Measurements from ENCODE around the gene FAM229A.

DNA sequence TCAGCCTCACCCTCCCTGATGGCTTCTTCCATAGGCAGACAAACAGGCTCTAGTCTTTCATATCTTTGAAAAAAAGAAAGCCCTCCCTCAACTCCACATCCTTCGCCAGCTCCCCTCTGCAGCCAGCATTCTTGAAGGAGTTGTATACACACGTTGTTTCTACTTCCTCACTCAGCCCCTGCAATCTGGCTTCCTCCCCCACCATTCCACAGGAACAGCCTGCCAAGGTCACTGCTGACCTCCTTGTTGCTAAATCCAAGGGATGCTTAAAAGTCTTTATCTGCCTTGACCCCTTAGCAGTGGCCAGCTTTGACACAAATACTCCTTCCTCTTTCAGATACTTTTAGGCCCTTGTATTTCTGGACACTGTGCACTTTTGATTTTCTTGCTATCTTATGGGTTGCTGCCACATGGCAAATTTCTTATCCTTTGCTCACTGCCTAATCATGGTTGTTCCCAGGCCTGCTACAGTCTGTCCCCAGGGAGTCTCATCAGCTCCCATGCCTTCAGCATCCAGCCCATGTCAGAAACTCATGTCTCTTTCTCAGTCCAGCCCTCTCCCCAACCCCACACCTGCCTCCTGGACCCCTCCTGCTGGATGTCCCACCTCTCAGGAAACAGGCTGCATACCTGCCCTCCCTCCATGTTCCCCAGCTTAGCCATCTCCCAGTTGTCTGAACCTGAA is 8.3 kb downstream of the FAM229A start:
- TF ChIP-seq, protein P1, sequence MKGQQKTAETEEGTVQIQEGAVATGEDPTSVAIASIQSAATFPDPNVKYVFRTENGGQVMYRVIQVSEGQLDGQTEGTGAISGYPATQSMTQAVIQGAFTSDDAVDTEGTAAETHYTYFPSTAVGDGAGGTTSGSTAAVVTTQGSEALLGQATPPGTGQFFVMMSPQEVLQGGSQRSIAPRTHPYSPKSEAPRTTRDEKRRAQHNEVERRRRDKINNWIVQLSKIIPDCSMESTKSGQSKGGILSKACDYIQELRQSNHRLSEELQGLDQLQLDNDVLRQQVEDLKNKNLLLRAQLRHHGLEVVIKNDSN (CRISPR knock-in tag; IDR thresholded peaks at IDR 0.05), result no peak
- TF ChIP-seq FOXK1 (CRISPR knock-in tag; IDR thresholded peaks at IDR 0.05) (no peak), CBFB (CRISPR knock-in tag; IDR thresholded peaks at IDR 0.05; ENCODE audit: low read depth) (no peak), NFATC4 (CRISPR knock-in tag; IDR thresholded peaks at IDR 0.05) (no peak)
- TF ChIP-seq, protein P2, sequence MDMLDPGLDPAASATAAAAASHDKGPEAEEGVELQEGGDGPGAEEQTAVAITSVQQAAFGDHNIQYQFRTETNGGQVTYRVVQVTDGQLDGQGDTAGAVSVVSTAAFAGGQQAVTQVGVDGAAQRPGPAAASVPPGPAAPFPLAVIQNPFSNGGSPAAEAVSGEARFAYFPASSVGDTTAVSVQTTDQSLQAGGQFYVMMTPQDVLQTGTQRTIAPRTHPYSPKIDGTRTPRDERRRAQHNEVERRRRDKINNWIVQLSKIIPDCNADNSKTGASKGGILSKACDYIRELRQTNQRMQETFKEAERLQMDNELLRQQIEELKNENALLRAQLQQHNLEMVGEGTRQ (CRISPR knock-in tag; IDR thresholded peaks at IDR 0.05), result no peak
- TF ChIP-seq, protein P3, sequence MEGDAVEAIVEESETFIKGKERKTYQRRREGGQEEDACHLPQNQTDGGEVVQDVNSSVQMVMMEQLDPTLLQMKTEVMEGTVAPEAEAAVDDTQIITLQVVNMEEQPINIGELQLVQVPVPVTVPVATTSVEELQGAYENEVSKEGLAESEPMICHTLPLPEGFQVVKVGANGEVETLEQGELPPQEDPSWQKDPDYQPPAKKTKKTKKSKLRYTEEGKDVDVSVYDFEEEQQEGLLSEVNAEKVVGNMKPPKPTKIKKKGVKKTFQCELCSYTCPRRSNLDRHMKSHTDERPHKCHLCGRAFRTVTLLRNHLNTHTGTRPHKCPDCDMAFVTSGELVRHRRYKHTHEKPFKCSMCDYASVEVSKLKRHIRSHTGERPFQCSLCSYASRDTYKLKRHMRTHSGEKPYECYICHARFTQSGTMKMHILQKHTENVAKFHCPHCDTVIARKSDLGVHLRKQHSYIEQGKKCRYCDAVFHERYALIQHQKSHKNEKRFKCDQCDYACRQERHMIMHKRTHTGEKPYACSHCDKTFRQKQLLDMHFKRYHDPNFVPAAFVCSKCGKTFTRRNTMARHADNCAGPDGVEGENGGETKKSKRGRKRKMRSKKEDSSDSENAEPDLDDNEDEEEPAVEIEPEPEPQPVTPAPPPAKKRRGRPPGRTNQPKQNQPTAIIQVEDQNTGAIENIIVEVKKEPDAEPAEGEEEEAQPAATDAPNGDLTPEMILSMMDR (IDR thresholded peaks at IDR 0.05), result no peak
